Panc1 (cell line): ENCODE measurements around the gene ASRGL1.

Experiments used
- CTCF ChIP-seq: fragments of 450-650 bp; IDR thresholded peaks from 2 replicates; pipeline ENCODE4 v1.5.1; 2017; ENCODE audit warnings: mild to moderate bottlenecking
- POLR2AphosphoS5 ChIP-seq: IDR thresholded peaks from 2 replicates; pipeline ENCODE4 v1.6.1; 2012; ENCODE audit warnings: mild to moderate bottlenecking, low read depth, low read length, moderate library complexity
- REST ChIP-seq, 2 experiments: IDR thresholded peaks; 2 replicates each; pipeline ENCODE4 v1.6.1; 2011 to 2012; ENCODE audit warnings: low read depth in 2 of 2, control low read depth in 1 of 2, low read length in 1 of 2, mild to moderate bottlenecking in 1 of 2, moderate library complexity in 1 of 2; ENCODE audit not compliant: insufficient read depth in 1 of 2

- no peak for TF ChIP-seq CTCF
- no peak for TF ChIP-seq REST (IDR thresholded peaks at IDR 0.05; ENCODE audit: insufficient read depth in 1 of 2, low read depth in 2 of 2, low read length in 1 of 2)
- no peak for TF ChIP-seq POLR2AphosphoS5
Measured at GRCh38 chr11:62383822-62384221, 46.6 kb downstream of the ASRGL1 start.
